NOMO-1 (cell line): ENCODE data around the gene SPATA13.
"Not testable (repeated sequence)": the region's sequence is repeated elsewhere in the genome, so short reads cannot be mapped to it uniquely, and the experiment has no call there.

Source experiments
- DNase-seq, 2 experiments: peaks; one replicate each; lab custom pipeline; 2025; ENCODE audit not compliant: unreplicated experiment in 2 of 2; lab: John Stamatoyannopoulos, UW

Gene SPATA13

DNA sequence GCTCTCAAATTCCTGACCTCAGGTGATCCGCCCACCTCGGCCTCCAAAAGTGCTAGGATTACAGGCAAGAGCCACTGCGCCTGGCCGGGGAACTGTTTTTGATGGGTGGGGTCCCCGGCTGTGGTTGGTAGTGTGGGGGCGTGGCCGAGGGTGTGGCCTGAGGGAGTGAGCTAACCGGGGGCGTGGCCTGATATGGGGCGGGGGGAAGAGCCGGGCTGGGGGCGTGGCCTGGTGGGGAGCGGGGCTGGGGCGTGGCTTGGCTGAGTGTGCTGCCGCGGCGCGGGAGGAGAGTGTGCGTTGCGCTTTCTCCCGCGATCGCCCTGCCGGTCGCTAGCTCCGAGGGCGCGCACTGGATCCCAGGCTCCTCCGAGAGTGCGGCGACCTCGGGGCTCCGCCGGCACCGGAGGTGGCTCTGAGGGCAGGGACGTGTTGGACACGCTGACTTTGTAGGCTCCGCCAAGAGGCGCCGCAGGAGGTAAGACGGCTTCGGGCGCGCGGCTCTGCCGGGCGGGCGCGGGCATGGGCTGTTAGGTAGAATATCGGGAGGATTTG is at the start of gene SPATA13:
TSS of gene SPATA13 (plus strand) at position 263 of the 552 bp plus-strand sequence. CDS start 62,210 bp downstream, outside the sequence.
- peak; percentile 71 to 82 for DNase-seq

GRCh38 chr13:24112791-24113190 is 47.7 kb upstream of the SPATA13 start:
- DNase-seq = no peak

DNA sequence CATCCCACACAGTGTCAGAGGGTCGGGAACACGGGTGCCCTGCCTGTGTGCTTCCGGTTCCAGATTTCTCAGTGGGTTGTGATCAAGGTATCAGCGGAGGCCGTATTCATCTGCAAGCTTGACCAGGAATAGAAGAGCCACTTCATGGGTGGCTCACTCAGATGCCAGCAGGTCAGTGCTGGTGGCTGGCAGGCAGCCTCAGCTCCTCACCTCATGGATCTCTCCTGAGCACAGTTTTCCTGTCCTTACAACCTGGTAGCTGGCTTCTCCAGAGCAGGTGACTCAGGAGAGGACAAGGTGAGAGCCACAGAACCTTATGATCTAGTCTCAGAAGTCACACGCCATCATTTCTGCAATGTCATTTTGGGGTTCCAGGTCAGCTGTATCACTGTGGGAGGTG is 44.8 kb upstream of the SPATA13 start:
- no peak for DNase-seq

- DNase-seq = no peak
These were observed 44.4 kb upstream of the SPATA13 start for GRCh38 chr13:24116131-24116530.

DNA sequence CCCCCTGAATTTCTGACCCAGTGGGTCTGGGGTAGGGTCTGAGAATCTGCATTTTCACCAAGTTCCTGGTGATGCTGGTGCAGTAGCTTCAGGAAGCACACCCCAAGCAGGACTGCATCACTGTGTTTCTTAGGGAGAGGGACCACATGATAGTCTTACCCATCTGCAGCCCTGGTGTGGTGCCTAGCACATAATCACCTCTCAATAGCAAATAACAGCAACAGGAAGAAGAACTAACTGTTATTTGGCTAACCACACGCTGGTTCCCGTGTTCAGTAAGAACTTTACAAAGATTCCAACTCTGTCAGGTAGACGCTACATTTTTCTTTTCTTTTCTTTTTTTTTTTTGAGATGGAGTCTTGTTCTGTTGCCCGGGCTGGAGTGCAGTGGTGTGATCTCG is 41.9 kb upstream of the SPATA13 start:
- no peak for DNase-seq

GRCh38 chr13:24119626-24120508 is 40.7 kb upstream of the SPATA13 start:
- no peak for DNase-seq

GRCh38 chr13:24122045-24122444 is 38.5 kb upstream of the SPATA13 start:
- not testable (repeated sequence) for DNase-seq

- no peak for DNase-seq
These were observed 38.0 kb upstream of the SPATA13 start for GRCh38 chr13:24122569-24122968.

- DNase-seq = no peak
These were observed 36.8 kb upstream of the SPATA13 start for GRCh38 chr13:24123761-24124160.

DNA sequence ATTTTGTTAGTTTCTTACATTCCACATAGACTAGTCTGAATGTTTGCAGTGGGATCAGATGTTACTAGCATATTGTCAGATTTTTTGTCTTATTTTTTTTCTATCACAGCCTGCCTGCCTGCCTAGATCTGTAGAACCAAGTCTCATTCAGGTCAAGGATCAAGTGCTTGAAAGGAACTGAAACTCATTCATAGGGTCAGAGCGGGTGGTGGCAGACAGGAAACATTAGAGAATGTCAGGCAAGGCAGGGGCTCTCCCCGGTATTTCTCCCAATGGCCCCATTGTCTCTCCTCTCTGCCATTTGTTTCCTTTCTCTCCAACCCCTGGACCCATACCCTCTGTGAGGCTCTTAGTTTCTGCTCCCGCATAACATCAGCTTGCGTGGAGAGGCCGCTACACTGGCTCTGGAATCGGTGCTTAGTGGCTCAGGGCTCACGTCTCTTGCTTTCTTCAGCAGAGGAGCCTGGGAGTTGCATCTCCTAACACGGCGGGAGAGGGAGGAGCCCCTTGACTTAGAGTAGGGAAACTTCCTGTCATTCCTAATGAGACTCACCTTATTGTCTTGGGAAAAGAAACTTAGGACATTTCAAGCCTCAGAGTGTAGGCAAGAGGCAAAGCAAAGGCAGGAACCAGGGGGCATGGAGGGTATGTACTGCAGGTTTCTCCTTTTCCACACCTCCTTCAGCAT is 35.6 kb upstream of the SPATA13 start:
- DNase-seq = peak; percentile 54 to 67

GRCh38 chr13:24127116-24127631 is 33.3 kb upstream of the SPATA13 start:
- peak in 1 of 2 experiments; percentile 3 for DNase-seq

DNA sequence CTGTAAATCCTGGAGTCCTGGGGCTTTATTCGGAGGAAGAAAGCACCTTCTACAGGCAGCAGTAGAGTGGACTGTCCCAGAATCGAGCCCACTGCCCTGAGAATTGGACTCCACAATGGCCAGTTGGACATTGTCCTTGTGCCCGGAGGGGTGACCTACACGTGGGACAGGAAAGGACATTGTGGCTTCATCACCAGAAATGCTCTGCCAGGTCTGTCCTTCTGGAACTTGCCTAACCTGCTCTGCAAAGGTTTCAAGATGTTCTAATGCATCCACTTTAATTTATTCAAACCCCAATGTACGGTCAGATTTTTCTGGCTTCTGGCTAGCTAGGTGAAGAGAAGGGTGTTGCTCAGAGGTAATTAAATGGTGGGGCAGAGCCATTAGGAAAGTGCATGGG is 32.4 kb upstream of the SPATA13 start:
- no peak for DNase-seq

DNA sequence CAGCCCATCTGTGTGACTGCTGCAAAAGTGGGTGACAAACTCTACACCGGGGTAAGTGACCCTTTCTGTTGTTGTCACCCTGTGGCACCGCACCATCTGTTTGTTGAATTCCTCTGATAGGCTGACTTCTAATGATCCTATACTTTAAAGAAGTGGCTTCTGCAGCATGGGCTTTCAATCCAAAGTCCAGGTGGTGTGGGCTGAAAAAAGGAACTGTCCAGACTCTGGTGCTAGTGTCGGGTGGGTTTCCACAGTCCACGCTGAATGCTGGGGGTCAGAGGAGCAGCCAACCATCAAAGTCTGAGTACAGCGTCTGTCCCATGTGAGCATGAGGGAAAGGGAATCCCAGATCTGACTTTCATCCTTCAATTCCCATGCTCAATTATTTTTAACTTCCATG is 31.6 kb upstream of the SPATA13 start:
- DNase-seq = no peak

GRCh38 chr13:24129914-24130774 is 30.4 kb upstream of the SPATA13 start:
- peak in 1 of 2 experiments; percentile 5 for DNase-seq

DNA sequence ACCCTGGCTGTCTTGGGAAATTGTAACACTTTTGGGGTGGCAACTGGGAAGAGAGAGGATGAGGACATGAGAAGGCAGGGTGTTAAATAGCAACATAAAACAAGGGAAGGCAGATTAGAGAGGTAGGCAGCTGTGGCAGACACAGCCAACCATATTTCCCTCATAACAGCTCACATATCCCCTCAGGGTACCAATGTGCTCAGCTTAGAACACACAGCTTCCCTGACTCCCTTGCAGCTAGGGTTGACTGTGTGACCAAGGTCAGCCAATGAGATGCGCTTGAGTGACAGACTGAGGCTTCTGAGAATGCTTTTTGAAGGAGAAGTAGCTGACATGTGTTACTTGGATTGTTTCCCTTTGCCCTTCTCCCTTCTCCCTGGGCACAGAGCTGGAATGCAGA is 28.8 kb upstream of the SPATA13 start:
- DNase-seq = no peak

- no peak for DNase-seq
These were observed 27.3 kb upstream of the SPATA13 start for GRCh38 chr13:24133021-24133795.

DNA sequence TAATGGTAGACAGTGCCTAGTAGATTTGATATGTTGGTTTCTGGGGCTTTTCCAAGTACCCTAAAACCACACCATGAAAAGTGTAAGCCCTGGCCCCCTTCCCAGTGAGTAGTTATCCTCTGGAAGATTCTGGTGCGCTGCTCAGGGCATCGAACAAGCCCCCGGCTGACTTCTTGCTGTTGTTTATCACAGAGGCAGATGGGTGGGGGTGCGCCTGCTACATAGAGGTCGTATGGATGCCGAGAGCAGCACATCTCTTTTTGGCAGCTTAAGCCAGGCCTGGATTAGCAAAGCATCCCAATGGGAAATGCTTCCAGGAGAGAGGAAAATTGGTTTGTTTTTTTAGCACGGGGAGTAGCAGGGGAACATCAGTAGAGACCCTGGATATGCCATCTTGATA is 26.3 kb upstream of the SPATA13 start:
- DNase-seq = no peak

GRCh38 chr13:24134757-24135156 is 25.8 kb upstream of the SPATA13 start:
- DNase-seq = no peak

DNA sequence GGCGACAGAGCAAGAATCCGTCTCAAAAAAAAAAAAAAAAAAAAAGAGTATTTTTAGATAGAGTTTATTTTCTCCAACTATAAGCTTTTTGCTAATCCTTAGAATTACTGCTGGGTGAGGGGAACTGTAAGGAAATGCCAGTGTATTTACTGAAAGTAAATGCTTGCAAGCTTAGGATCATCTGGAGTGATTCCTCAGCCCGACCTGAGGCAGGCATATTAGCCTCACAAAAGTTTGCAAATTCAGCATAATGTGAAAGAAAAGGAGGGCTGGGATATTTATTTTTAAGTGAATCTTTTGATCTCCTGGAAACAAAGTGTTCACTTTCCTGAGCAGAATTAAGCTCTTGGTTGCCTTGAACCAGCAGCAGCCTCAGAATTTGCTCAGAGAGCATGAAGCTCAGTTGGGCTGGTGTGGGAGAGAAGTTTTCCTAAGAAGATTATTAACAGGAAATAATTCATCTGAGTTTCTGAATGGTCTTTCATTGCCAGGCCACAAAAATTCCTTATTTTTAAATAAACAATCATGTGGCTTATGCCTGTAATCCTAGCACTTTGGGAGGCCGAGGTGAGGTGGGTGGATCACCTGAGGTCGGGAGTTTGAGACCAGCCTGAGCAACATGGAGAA is 24.7 kb upstream of the SPATA13 start:
- no peak for DNase-seq
